Endodermal cell (in vitro differentiated cells): ENCODE results near the gene KIF21B. TPM values are rescaled to one million over a fixed set of nuclear protein-coding genes. Genes with fewer than 3 reads are reported as not detected.

Experiments used
- DNase-seq: peaks from one replicate; pipeline ENCODE4 v3.0.0-alpha.2; 2017
- H3K27ac ChIP-seq: 2 replicates; pipeline ENCODE4 v1.5.1; 2013; ENCODE audit warnings: mild to moderate bottlenecking, low read depth, low read length, moderate library complexity
- H3K27me3 ChIP-seq: 2 replicates; pipeline ENCODE4 v1.6.1; 2013; ENCODE audit warnings: mild to moderate bottlenecking, low read length, moderate library complexity; ENCODE audit not compliant: insufficient read depth, control insufficient read depth, poor library complexity, severe bottlenecking
- H3K36me3 ChIP-seq: 2 replicates; pipeline ENCODE4 v1.7.0; 2013; ENCODE audit warnings: mild to moderate bottlenecking, low read length, moderate library complexity; ENCODE audit not compliant: control insufficient read depth, insufficient read depth
- H3K4me1 ChIP-seq: one replicate; pipeline ENCODE4 v1.7.0; 2013; ENCODE audit warnings: low read length; ENCODE audit not compliant: control insufficient read depth, insufficient read depth
- H3K4me3 ChIP-seq: 2 replicates; pipeline ENCODE4 v1.5.1; 2013; ENCODE audit warnings: mild to moderate bottlenecking, low read length, moderate library complexity
- H3K9ac ChIP-seq: 2 replicates; pipeline ENCODE4 v1.6.1; 2013; ENCODE audit warnings: mild to moderate bottlenecking, low read length, moderate library complexity; ENCODE audit not compliant: poor library complexity, severe bottlenecking; ENCODE audit errors: extremely low read depth
- H3K9me3 ChIP-seq: 2 replicates; pipeline ENCODE4 v1.6.1; 2013; ENCODE audit warnings: mild to moderate bottlenecking, low read length, moderate library complexity; ENCODE audit not compliant: control insufficient read depth
- H3K27ac Mint-ChIP-seq: 2 replicates; pipeline ENCODE4 v1.8.0; 2020; ENCODE audit warnings: mixed read lengths
- H3K27me3 Mint-ChIP-seq: 2 replicates; pipeline ENCODE4 v1.8.0; 2021; ENCODE audit warnings: mild to moderate bottlenecking, mixed read lengths; ENCODE audit not compliant: insufficient read depth
- H3K36me3 Mint-ChIP-seq: 2 replicates; pipeline ENCODE4 v1.8.0; 2020; ENCODE audit warnings: low read depth, mixed read lengths
- H3K4me1 Mint-ChIP-seq: 2 replicates; pipeline ENCODE4 v1.8.0; 2020; ENCODE audit warnings: mixed read lengths
- H3K4me3 Mint-ChIP-seq: 2 replicates; pipeline ENCODE4 v1.8.0; 2020; ENCODE audit warnings: mild to moderate bottlenecking, moderate library complexity, mixed read lengths
- H3K9me3 Mint-ChIP-seq: 2 replicates; pipeline ENCODE4 v1.8.0; 2020; ENCODE audit warnings: mild to moderate bottlenecking, mixed read lengths
- CTCF ChIP-seq: fragments of 200-600 bp; sonication (generic); conservative IDR thresholded peaks from 2 replicates; pipeline ENCODE4 v1.5.0; 2021; ENCODE audit warnings: antibody characterized with exemption, mild to moderate bottlenecking
- WGBS, 2 experiments: methylation state at CpG; one replicate each; pipeline versions ENCODE4 v1.1.5 to v1.1.7; 2013; ENCODE audit warnings: missing lambda C conversion rate in 2 of 2, mixed read lengths in 1 of 2; ENCODE audit not compliant: insufficient coverage in 1 of 2, insufficient read length in 1 of 2; 5-methylcytosine and 5-hydroxymethylcytosine counted together
- total RNA-seq, 2 donors: library from RNA; stranded (reverse); fragmentation: NEBNext Ultra II Directional in 1 of 2; extraction: Animal tissue kit (Norgen Biotek cat#: 25700) in 1 of 2; gene quantifications; 2 replicates in 1 of 2; 3 replicates in 1 of 2; pipeline ENCODE4 v1.2.1, GENCODE V29; 2021

The KIF21B gene
- total RNA-seq, 2 donors from 2014 or later = 8.8 to 14.7 TPM

- no peak for DNase-seq
- Mint-ChIP-seq H3K27ac (no peak overlapping the region), H3K4me1 (no peaks in the 10 kb centered on the region), H3K36me3 (no peaks in the 10 kb centered on the region), H3K9me3 (no peaks in the 10 kb centered on the region), H3K27me3 (no peaks in the 10 kb centered on the region), H3K4me3 (no peak overlapping the region)
- no peak for TF ChIP-seq CTCF
- 89% methylated on average over 5 to 11 of the region's 11 CpGs for WGBS, 2 experiments
- H3K4me1 ChIP-seq = no peaks in the 10 kb centered on the region
- H3K27ac ChIP-seq = no peak overlapping the region
- H3K27me3 ChIP-seq = no peaks in the 10 kb centered on the region
- no peak overlapping the region for H3K4me3 ChIP-seq
- H3K9me3 ChIP-seq = no peaks in the 10 kb centered on the region
- no peak overlapping the region for H3K9ac ChIP-seq
- no peaks in the 10 kb centered on the region for H3K36me3 ChIP-seq
Measured at GRCh38 chr1:201001962-201002361, 21.6 kb downstream of the KIF21B start.

GRCh38 chr1:201000391-201000790, 23.1 kb downstream of the KIF21B start:
- WGBS, 2 experiments = 93 to 96% methylated on average over 20 to 25 of the region's 25 CpGs
- Mint-ChIP-seq H3K36me3 (no peaks in the 10 kb centered on the region), H3K9me3 (no peaks in the 10 kb centered on the region), H3K4me3 (no peak overlapping the region), H3K27ac (no peak overlapping the region), H3K4me1 (no peaks in the 10 kb centered on the region), H3K27me3 (no peaks in the 10 kb centered on the region)
- no peak overlapping the region for H3K4me3 ChIP-seq
- no peaks in the 10 kb centered on the region for H3K27me3 ChIP-seq
- H3K9ac ChIP-seq = no peak overlapping the region
- TF ChIP-seq CTCF = no peak
- no peaks in the 10 kb centered on the region for H3K36me3 ChIP-seq
- H3K4me1 ChIP-seq = no peaks in the 10 kb centered on the region
- no peaks in the 10 kb centered on the region for H3K9me3 ChIP-seq
- H3K27ac ChIP-seq = no peak overlapping the region
- DNase-seq = no peak

- H3K4me1 ChIP-seq = no peaks in the 10 kb centered on the region
- no peaks in the 10 kb centered on the region for H3K36me3 Mint-ChIP-seq
- TF ChIP-seq CTCF = no peak
- no peak for DNase-seq
- no peak overlapping the region for H3K4me3 Mint-ChIP-seq
- 94 to 99% methylated on average over 9 to 14 of the region's 14 CpGs for WGBS, 2 experiments
- no peak overlapping the region for H3K4me3 ChIP-seq
- H3K4me1 Mint-ChIP-seq = no peaks in the 10 kb centered on the region
- no peaks in the 10 kb centered on the region for H3K9me3 Mint-ChIP-seq
- no peak overlapping the region for H3K27ac ChIP-seq
- H3K27me3 Mint-ChIP-seq = no peaks in the 10 kb centered on the region
- H3K36me3 ChIP-seq = no peaks in the 10 kb centered on the region
- H3K27me3 ChIP-seq = no peaks in the 10 kb centered on the region
- no peaks in the 10 kb centered on the region for H3K9me3 ChIP-seq
- H3K9ac ChIP-seq = no peak overlapping the region
- H3K27ac Mint-ChIP-seq = no peak overlapping the region
Measured at GRCh38 chr1:200999667-201000066, 23.8 kb downstream of the KIF21B start.
